Gastroesophageal sphincter (tissue), 3 donors: ENCODE data around the gene ARGLU1.

Experiments used
- CTCF ChIP-seq, 4 experiments: fragments of 200-600 bp in 2 of 4; fragments of 450-650 bp in 2 of 4; sonication (generic) in 1 of 4; IDR thresholded peaks; one replicate each; pipeline ENCODE4 v1.5.1; 2017 to 2019; ENCODE audit warnings: antibody characterized with exemption in 4 of 4, mild to moderate bottlenecking in 2 of 4, moderate library complexity in 2 of 4
- EP300 ChIP-seq: sonication (generic); formaldehyde crosslinking; IDR thresholded peaks from one replicate; pipeline ENCODE4 v1.6.1; 2017; ENCODE audit warnings: antibody characterized with exemption, mild to moderate bottlenecking
- POLR2A ChIP-seq, 2 donors: fragments of 450-650 bp; IDR thresholded peaks; one replicate each; pipeline ENCODE4 v1.6.1; 2017; ENCODE audit warnings: antibody characterized with exemption in 2 of 2, mild to moderate bottlenecking in 2 of 2, moderate library complexity in 1 of 2
- POLR2AphosphoS5 ChIP-seq: sonication (generic); formaldehyde crosslinking; IDR thresholded peaks from one replicate; pipeline ENCODE4 v1.6.1; 2017; ENCODE audit warnings: antibody characterized with exemption

- TF ChIP-seq CTCF (IDR thresholded peaks at IDR 0.05) = no peak
- no peak for TF ChIP-seq POLR2AphosphoS5
- TF ChIP-seq EP300 = no peak
- no peak for TF ChIP-seq POLR2A (IDR thresholded peaks at IDR 0.05)
Measured at GRCh38 chr13:106532111-106532929, 35.6 kb downstream of the ARGLU1 start.
